Measurements from ENCODE around the gene HEATR5B. TPM values are rescaled to one million over a fixed set of nuclear protein-coding genes. Genes with fewer than 3 reads are reported as not detected.
"Not testable (repeated sequence)": the region's sequence is repeated elsewhere in the genome, so short reads cannot be mapped to it uniquely, and the experiment has no call there.

Gene HEATR5B
- total RNA-seq, 1 experiment from 2014 or later: 16.9 TPM

- DNase-seq (ENCODE audit: extremely low read depth, low read depth): no peak
These were observed 131.4 kb downstream of the HEATR5B start for GRCh38 chr2:36952748-36953197.

GRCh38 chr2:36951574-36951973, 132.6 kb downstream of the HEATR5B start:
- DNase-seq (ENCODE audit: extremely low read depth, low read depth): peak; percentile 60

- DNase-seq (ENCODE audit: extremely low read depth, low read depth): no peak
These were observed 133.1 kb downstream of the HEATR5B start for GRCh38 chr2:36951027-36951518.

GRCh38 chr2:36949845-36950244, 134.3 kb downstream of the HEATR5B start:
- DNase-seq (ENCODE audit: extremely low read depth, low read depth): no peak

GRCh38 chr2:36945240-36945639, 138.9 kb downstream of the HEATR5B start:
- not testable (repeated sequence) for DNase-seq (ENCODE audit: extremely low read depth, low read depth)

GRCh38 chr2:36941867-36942266, 142.3 kb downstream of the HEATR5B start:
- no peak for DNase-seq (ENCODE audit: extremely low read depth, low read depth)

- not testable (repeated sequence) for DNase-seq (ENCODE audit: extremely low read depth, low read depth)
These were observed 147.6 kb downstream of the HEATR5B start for GRCh38 chr2:36936526-36936925.

GRCh38 chr2:36931688-36932087, 152.5 kb downstream of the HEATR5B start:
- not testable (repeated sequence) for DNase-seq (ENCODE audit: extremely low read depth, low read depth)

Other genes with a start within 250 kb of the HEATR5B start
- 16.1 and 17.4 TPM in 2 replicates for gene STRN, start 117.8 kb downstream of the HEATR5B start, total RNA-seq (2014; rRNA removed; shearing (Covaris generic))
- 11.3 TPM in 2 replicates for gene GPATCH11, start 146 bp upstream of the HEATR5B start, total RNA-seq (2014; rRNA removed; shearing (Covaris generic))
- 28.4 and 31.8 TPM in 2 replicates for gene EIF2AK2, start 72.6 kb upstream of the HEATR5B start, total RNA-seq (2014; rRNA removed; shearing (Covaris generic))
- gene SULT6B1, start 104.3 kb upstream of the HEATR5B start, total RNA-seq (2014; rRNA removed; shearing (Covaris generic)): not detected in 2 replicates
- gene CEBPZOS, start 112.1 kb upstream of the HEATR5B start, total RNA-seq (2014; rRNA removed; shearing (Covaris generic)): 61.2 and 69.0 TPM in 2 replicates
- 68.6 and 70.5 TPM in 2 replicates for gene CEBPZ, start 147.2 kb upstream of the HEATR5B start, total RNA-seq (2014; rRNA removed; shearing (Covaris generic))
- gene NDUFAF7, start 147.3 kb upstream of the HEATR5B start, total RNA-seq (2014; rRNA removed; shearing (Covaris generic)): 16.6 and 21.0 TPM in 2 replicates
- 54.8 and 56.1 TPM in 2 replicates for gene PRKD3, start 240.5 kb upstream of the HEATR5B start, total RNA-seq (2014; rRNA removed; shearing (Covaris generic))

All from NCI-H460 (cell line).